ENCODE results near the gene TBX10. TPM values are rescaled to one million over a fixed set of nuclear protein-coding genes. Genes with fewer than 3 reads are reported as not detected.
A peak's percentile ranks its signal among the peaks of the same experiment; 100 is the strongest.

TBX10 gene
- polyA plus RNA-seq, 1 of the 3 experiments (the other 2 are of a cell fraction), result not detected

- TF ChIP-seq FOXM1 (IDR thresholded peaks at IDR 0.05; ENCODE audit: low read depth) (no peak), RCOR1 (IDR thresholded peaks at IDR 0.05; ENCODE audit: low read length) (no peak), RFX5 (IDR thresholded peaks at IDR 0.05; ENCODE audit: low read length) (no peak), SIN3A (IDR thresholded peaks at IDR 0.05; ENCODE audit: borderline replicate concordance, low read depth, low read length) (no peak)
These were observed 28.6 kb upstream of the TBX10 start (continued) for GRCh38 chr11:67668192-67668551.

GRCh38 chr11:67667490-67668191 is 28.1 kb upstream of the TBX10 start:
- POLR2A ChIA-PET, result no interaction called here
- Histone ChIP-seq H3K4me1 (ENCODE audit: control insufficient read depth in 1 of 2, insufficient read depth in 2 of 2, low read depth in 1 of 2, low read length in 1 of 2) (no peaks in the 10 kb centered on the region), H3K36me3 (replicated peaks in 1 of 2; ENCODE audit: control insufficient read depth in 1 of 2, insufficient read depth in 2 of 2, low read length in 1 of 2) (no peaks in the 10 kb centered on the region), H3K79me2 (ENCODE audit: insufficient read depth) (no peaks in the 10 kb centered on the region), H3K9me2 (no peaks in the 10 kb centered on the region), H3K9ac (no peak overlapping the region), H3K9me3 (no peaks in the 10 kb centered on the region), H3K4me2 (no peak overlapping the region), H3F3A (replicated peaks; ENCODE audit: insufficient read depth) (no peaks in the 10 kb centered on the region), H3K27ac (ENCODE audit: low read depth in 2 of 2, low read length in 1 of 2) (no peak overlapping the region), H2AFZ (ENCODE audit: low read depth) (no peak overlapping the region), H4K20me1 (ENCODE audit: insufficient read depth) (no peaks in the 10 kb centered on the region), H3K27me3 (ENCODE audit: insufficient read depth) (no peaks in the 10 kb centered on the region; the same call in 1 of the 2 replicates), H3K4me3 (ENCODE audit: low read depth in 2 of 2, low read length in 1 of 2) (no peak overlapping the region)
- DNase-seq, result peak; percentile 56
- CTCF ChIA-PET, result interaction anchor here (1.3 to 2.1 kb wide), 4 partner anchors 8 to 38 kb away, joined by 4 to 8 read pairs (median 6); partner anchors contain the start of gene NUDT8
- no peak for TF ChIP-seq REST (IDR thresholded peaks at IDR 0.05; ENCODE audit: low read depth, low read length)
- no peak for TF ChIP-seq GATA2 (CRISPR knock-in tag; IDR thresholded peaks at IDR 0.05)
- TF ChIP-seq CHD2 (IDR thresholded peaks at IDR 0.05; ENCODE audit: low read length, partially characterized antibody), result no peak
- TF ChIP-seq USF2 (IDR thresholded peaks at IDR 0.05; ENCODE audit: borderline replicate concordance, low read depth, low read length), result no peak
- no peak for TF ChIP-seq TAF1 (IDR thresholded peaks at IDR 0.05; ENCODE audit: borderline replicate concordance, low read depth, low read length)
- no peak for TF ChIP-seq TCF12 (IDR thresholded peaks at IDR 0.05)
- TF ChIP-seq MEF2A (IDR thresholded peaks at IDR 0.05; ENCODE audit: borderline replicate concordance, low read depth), result no peak
- no peak for TF ChIP-seq MAX (IDR thresholded peaks at IDR 0.05; ENCODE audit: low read depth)
- no peak for TF ChIP-seq JUND (IDR thresholded peaks at IDR 0.05)
- TF ChIP-seq NFIC (IDR thresholded peaks at IDR 0.05; ENCODE audit: borderline replicate concordance), result no peak
- TF ChIP-seq TEAD4 (IDR thresholded peaks at IDR 0.05; ENCODE audit: borderline replicate concordance, insufficient read depth), result no peak
- TF ChIP-seq ZBTB33 (IDR thresholded peaks at IDR 0.05; ENCODE audit: borderline replicate concordance, low read depth), result no peak
- TF ChIP-seq FOXJ3 (CRISPR knock-in tag; IDR thresholded peaks at IDR 0.05), result no peak
- TF ChIP-seq YY1 (IDR thresholded peaks at IDR 0.05; ENCODE audit: low read depth), result no peak
- no peak for TF ChIP-seq USF1 (IDR thresholded peaks at IDR 0.05; ENCODE audit: borderline replicate concordance, low read depth)
- no peak for TF ChIP-seq MXI1 (IDR thresholded peaks at IDR 0.05; ENCODE audit: low read depth, low read length)
- no peak for TF ChIP-seq FOXM1 (IDR thresholded peaks at IDR 0.05; ENCODE audit: low read depth)
- 44% methylated on average over 9 of the region's 26 CpGs for WGBS (ENCODE audit: low lambda C conversion rate)
